Osteoblast (primary cell): ENCODE data around the gene COMMD10. TPM values are rescaled to one million over a fixed set of nuclear protein-coding genes. Genes with fewer than 3 reads are reported as not detected.

Experiments
- DNase-seq: peaks from one replicate; pipeline ENCODE4 v3.0.0; 2011; ENCODE audit warnings: low spot score, mixed read lengths; ENCODE audit not compliant: insufficient read length; ENCODE audit errors: missing footprints
- H2AFZ ChIP-seq: 2 replicates; pipeline ENCODE4 v1.6.0; 2011; ENCODE audit warnings: mild to moderate bottlenecking, low read length
- H3K27ac ChIP-seq: 2 replicates; pipeline ENCODE4 v1.5.1; 2011; ENCODE audit warnings: mild to moderate bottlenecking, low read depth, low read length, moderate library complexity
- H3K27me3 ChIP-seq: 2 replicates; pipeline ENCODE4 v1.6.0; 2012; ENCODE audit warnings: mild to moderate bottlenecking, control low read depth, inconsistent platforms, low read length, moderate library complexity; ENCODE audit not compliant: insufficient read depth
- H3K36me3 ChIP-seq: 2 replicates; pipeline ENCODE4 v1.5.1; 2011; ENCODE audit warnings: mild to moderate bottlenecking, low read length, control low read depth, moderate library complexity; ENCODE audit not compliant: insufficient read depth
- H3K4me1 ChIP-seq: 2 replicates; pipeline ENCODE4 v1.5.1; 2011; ENCODE audit warnings: mild to moderate bottlenecking, low read length, control low read depth, moderate library complexity; ENCODE audit not compliant: insufficient read depth
- H3K4me2 ChIP-seq: 2 replicates; pipeline ENCODE4 v1.6.0; 2011; ENCODE audit warnings: mild to moderate bottlenecking, low read length; ENCODE audit not compliant: insufficient read depth
- H3K4me3 ChIP-seq: fragments of 200-600 bp; sonication (generic); 3 replicates; pipeline ENCODE4 v1.5.1; 2012; ENCODE audit warnings: mild to moderate bottlenecking, low read length, inconsistent platforms; ENCODE audit not compliant: insufficient read depth
- H3K79me2 ChIP-seq: 2 replicates; pipeline ENCODE4 v1.6.0; 2012; ENCODE audit warnings: mild to moderate bottlenecking, low read length, control low read depth, inconsistent platforms; ENCODE audit not compliant: insufficient read depth
- H3K9me3 ChIP-seq: 2 replicates; pipeline ENCODE4 v1.5.1; 2011; ENCODE audit warnings: low read depth, low read length, control low read depth
- H4K20me1 ChIP-seq: 2 replicates; pipeline ENCODE4 v1.6.0; 2012; ENCODE audit warnings: mild to moderate bottlenecking, low read length, control low read depth; ENCODE audit not compliant: insufficient read depth
- CTCF ChIP-seq: IDR thresholded peaks from 2 replicates; pipeline ENCODE4 v1.5.1; 2011; ENCODE audit warnings: mild to moderate bottlenecking, low read depth, low read length, moderate library complexity; ENCODE audit errors: extremely low read depth
- total RNA-seq: library from RNA; depleted of rRNA; stranded (reverse); fragments of >200 nt; gene quantifications from 2 replicates; pipeline ENCODE4 v1.2.3, GENCODE V29; 2012

COMMD10 gene
- total RNA-seq, 1 donor: 29.7 TPM

GRCh38 chr5:116115163-116115562 is 30.3 kb downstream of the COMMD10 start:
- Histone ChIP-seq H3K9me3 (no peaks in the 10 kb centered on the region), H3K36me3 (no peaks in the 10 kb centered on the region), H2AFZ (no peak overlapping the region), H3K4me2 (no peak overlapping the region), H3K4me3 (no peak overlapping the region), H3K79me2 (peaks cover 7% of the 10 kb centered on the region), H3K27me3 (no peaks in the 10 kb centered on the region), H3K27ac (no peak overlapping the region), H4K20me1 (peaks cover 2% of the 10 kb centered on the region), H3K4me1 (no peaks in the 10 kb centered on the region)
- no peak for TF ChIP-seq CTCF
- DNase-seq: no peak

GRCh38 chr5:116130471-116130870 is 45.6 kb downstream of the COMMD10 start:
- H3K27me3 ChIP-seq: no peaks in the 10 kb centered on the region
- H3K4me2 ChIP-seq: peak overlapping the region; percentile 77

GRCh38 chr5:116130976-116131375 is 46.2 kb downstream of the COMMD10 start:
- Histone ChIP-seq H3K4me2 (peak overlapping the region; percentile 5), H3K27me3 (no peaks in the 10 kb centered on the region), H3K9me3 (no peaks in the 10 kb centered on the region), H2AFZ (no peak overlapping the region), H3K36me3 (no peaks in the 10 kb centered on the region), H3K27ac (no peak overlapping the region), H3K4me3 (no peak overlapping the region), H3K79me2 (no peaks in the 10 kb centered on the region), H3K4me1 (peaks cover 10% of the 10 kb centered on the region), H4K20me1 (no peaks in the 10 kb centered on the region)
- no peak for DNase-seq
- no peak for TF ChIP-seq CTCF

More at GRCh38 chr5:116130471-116130870, 45.6 kb downstream of the COMMD10 start:
- no peaks in the 10 kb centered on the region for H3K36me3 ChIP-seq
- H3K4me1 ChIP-seq: peaks cover 10% of the 10 kb centered on the region
- H2AFZ ChIP-seq: peak overlapping the region; percentile 45
- DNase-seq: peak; percentile 8
- H3K4me3 ChIP-seq: peak overlapping the region; percentile 16
- no peaks in the 10 kb centered on the region for H4K20me1 ChIP-seq
- no peaks in the 10 kb centered on the region for H3K79me2 ChIP-seq
- peak overlapping the region; percentile 68 for H3K27ac ChIP-seq
- no peak for TF ChIP-seq CTCF
- H3K9me3 ChIP-seq: no peaks in the 10 kb centered on the region

- Histone ChIP-seq H3K27ac (no peak overlapping the region), H3K27me3 (no peaks in the 10 kb centered on the region), H3K79me2 (no peaks in the 10 kb centered on the region), H3K9me3 (no peaks in the 10 kb centered on the region), H3K4me2 (no peak overlapping the region), H3K36me3 (no peaks in the 10 kb centered on the region), H4K20me1 (no peaks in the 10 kb centered on the region), H3K4me3 (no peak overlapping the region), H3K4me1 (peaks cover 10% of the 10 kb centered on the region), H2AFZ (no peak overlapping the region)
- DNase-seq: peak; percentile 15
- TF ChIP-seq CTCF: no peak
These were observed 48.5 kb downstream of the COMMD10 start for GRCh38 chr5:116133281-116133680.
